ENCODE results near the gene KIAA0040.

Gene KIAA0040

DNA sequence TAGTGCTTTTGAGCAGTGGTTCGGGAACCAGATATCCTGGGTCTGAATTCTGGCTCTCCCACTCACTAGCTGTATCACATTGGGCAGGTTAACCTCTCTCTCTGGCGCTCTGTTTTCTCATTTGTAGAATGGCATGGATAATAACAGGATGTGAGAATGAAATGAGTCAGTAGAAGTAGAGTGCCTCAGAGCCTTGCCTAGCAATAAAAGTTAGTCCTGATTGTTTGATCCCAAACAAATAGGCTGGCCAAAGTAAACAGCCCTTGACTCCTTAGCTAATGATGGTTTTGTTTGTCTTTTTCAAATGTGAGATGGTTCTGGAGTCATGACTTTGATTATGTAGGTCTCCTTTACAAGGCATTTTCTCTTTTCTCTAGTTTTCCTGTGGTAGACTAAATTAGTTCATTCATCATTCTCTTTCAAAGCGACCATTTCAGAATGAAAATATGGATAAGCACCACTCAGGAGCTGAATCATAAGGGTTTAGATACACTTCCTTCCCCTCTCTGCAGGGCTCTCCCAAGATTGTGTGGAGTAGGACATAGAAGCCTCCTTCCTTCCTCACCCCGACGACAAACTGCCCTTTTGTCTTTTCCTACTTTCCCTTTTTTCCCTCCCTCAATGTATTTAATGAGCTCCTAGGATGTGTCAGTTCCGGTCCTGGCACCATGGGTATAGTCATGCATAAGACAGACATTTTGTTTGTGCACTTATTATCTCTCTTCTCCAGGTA lies 23.1 kb downstream of the KIAA0040 start:
- DNase-seq = no peak

DNA sequence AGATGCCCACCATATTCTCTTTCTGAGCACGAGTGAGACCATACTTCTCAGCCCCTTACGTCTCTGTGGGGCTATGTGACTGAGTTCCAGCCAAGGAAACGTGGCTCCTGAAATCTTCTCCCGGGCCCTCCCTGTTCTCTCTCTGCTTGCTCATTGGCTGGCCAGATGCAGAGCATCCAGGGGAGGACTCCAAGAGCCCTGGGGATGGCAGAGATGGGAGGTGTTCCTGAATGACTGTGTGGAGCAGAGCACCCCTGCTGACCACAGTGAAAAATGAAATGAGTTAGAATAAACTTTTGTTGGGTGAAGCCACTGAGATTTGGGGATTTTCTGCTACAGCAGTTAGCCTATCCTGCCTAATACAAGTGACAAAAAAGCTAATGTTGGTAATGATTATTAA lies 23.8 kb downstream of the KIAA0040 start:
- no peak for DNase-seq

DNA sequence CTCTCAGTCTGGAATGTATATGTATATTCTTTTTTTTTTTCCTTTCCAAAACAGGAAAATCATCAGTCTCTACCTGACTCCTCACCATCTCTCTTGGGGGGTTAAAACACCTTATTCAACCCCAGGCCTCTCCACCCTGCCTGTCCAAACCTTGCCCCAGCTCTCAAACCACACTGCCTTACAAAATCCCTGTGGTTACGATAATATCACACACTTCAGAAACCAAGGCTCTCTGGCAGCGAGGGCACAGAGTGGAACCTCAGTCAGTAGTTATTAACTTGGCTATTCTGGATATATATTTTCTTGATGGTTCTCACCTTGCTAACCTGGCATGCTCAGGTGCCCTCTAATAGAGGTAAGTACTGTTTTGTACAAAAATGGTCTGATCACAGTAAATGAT lies 24.7 kb downstream of the KIAA0040 start:
- no peak for DNase-seq

DNA sequence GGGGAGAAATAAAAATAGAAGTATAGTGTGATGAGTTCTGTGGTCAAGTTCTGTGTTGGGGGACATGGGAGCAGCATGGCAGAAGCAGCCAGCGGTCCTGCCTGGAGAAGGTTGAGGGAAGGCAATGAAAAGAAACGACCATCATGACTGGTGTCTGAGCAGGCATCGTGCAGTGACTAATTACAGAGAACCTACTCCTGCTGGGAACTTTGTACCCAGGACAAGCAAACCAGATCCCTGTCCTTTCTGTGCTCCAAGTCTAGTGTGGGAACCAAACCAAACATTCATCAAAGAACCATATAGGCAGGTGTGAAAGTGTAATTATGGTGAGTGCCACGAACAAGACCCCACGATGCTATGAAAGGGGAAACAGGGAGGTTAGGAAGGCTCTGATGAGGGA lies 25.8 kb downstream of the KIAA0040 start:
- DNase-seq = no peak

DNA sequence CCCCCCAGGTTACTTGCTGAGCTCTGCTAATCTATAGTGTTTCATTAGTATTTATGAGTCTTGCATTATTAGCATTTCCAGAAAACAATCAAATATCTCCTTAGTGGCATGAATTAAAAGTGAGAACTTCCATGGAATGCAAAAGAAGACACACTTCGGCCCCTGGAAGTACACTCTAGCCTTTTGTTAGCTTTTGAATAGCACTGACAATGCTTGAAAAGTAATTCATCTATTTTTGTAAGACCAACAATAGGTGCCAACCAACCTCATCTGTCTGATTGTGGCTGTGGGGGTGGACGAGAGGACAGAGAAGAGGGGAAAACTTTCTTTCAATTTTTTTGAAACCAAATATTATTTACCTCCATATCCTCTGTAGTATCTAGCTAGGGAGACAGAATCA lies 27.8 kb downstream of the KIAA0040 start:
- DNase-seq = no peak

DNA sequence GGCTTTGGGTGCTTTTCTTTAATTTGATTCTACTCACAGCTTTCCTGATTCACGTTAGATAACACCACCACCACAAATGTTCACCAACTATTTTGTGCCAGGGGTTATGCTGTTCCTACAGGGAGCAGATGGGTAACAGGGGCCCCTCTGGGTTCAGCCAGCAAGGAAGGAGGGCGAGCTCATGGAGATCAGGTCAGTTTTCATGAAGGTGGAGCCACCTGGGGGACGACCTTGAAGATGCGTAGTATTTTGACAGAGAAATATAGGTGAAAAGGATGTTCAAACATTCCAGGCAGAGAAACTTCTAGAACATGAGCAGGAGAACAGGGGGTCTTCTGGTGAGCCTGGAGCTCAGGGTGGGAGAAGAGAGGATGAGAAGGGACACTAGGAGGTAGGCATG lies 28.9 kb downstream of the KIAA0040 start:
- DNase-seq = no peak

DNA sequence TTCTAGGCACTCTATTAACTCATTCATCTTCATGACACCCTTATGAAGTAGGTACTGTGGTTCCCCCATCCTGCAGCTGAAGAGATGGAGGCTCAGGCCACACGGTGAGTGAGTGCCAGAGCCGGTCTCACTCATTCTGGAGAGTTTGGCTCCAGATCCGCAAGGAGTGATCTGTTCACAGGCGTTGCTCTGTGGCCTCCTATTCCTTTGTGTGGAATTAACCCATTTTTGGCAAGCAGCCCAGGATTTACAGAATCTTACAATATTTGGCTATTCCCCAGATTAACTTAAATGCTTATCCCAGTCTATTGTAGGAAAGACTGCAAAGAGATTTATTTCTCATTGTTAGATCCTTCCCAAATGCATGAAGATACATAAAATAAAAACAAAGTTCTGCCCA lies 29.6 kb downstream of the KIAA0040 start:
- DNase-seq = no peak

DNA sequence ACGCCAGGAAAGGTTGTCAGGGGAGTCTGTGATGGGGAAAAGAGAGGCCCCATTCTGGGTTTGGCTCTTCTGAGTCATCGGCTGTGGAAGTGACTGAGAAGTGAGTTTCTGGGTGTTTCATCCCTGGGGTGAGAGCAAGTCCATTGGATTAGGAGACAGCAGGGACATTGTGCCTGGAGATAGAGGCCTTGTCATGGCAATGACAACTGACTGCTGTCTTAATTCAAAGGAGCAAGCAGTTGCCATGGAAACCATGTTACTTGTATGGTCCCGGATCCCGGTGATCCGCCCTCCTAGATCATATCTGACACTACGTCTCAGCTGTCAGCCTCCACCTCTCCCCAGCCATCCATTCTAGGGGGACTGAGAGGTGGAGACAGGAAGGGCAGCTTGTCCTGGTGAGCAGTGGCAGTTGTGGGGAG lies 34.4 kb downstream of the KIAA0040 start:
- no peak for DNase-seq

DNA sequence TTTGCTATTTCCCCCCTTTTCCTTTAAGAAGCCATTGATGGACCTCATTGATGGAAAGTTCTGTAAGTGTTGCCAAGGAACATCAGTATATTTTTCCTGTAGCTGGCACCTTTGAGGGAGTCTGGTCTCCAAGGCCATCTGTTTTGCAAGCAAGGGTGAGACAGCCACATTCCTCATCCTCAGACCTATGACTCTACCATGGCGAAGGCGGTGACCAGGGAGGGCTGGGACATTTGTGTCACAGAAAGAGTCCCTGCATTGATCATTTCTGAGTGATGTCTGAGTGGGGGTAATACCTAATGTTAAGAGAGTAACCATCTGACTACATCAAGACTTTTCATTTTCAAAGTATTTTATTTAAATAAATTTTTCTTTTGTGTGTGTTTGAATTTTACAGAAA lies 35.4 kb downstream of the KIAA0040 start:
- no peak for DNase-seq

DNA sequence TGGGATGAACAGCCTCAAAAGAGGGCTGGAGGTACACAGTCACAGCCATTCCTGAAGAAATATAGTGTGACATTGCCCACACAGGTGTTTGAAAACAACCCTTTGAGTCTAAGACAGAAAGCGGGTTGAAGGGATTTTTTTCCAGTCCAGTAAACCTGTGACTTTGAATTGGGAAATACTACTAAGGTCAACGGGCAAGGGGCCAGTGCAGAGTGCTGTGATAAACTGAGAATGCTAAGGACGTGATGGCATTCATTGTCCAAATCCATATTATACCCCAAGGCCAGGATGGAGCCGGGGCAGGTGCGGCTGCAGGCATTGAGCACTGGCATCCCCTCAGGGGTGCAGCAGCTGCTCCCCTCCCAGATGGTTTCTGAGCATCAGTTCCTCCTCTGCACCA lies 36.6 kb downstream of the KIAA0040 start:
- no peak for DNase-seq

DNA sequence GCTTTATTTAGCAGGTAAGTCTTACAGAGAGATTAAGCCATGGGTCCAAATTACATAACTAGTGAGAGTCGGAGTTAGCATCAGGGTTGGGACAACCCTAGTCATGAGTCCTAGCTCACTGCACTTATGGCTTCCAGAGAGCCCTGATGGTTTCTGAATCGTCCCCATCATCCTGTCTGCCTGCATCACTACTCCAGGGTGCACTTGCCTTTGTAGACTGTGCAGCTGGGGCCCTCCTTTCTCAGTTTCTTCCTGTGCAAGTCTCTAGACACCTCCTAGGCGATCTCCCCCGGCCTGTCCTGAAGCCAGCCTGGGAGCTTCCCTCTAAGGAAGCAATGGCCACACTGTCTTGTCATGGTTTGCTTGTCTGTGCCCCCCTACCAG lies 37.1 kb downstream of the KIAA0040 start:
- no peak for DNase-seq

DNA sequence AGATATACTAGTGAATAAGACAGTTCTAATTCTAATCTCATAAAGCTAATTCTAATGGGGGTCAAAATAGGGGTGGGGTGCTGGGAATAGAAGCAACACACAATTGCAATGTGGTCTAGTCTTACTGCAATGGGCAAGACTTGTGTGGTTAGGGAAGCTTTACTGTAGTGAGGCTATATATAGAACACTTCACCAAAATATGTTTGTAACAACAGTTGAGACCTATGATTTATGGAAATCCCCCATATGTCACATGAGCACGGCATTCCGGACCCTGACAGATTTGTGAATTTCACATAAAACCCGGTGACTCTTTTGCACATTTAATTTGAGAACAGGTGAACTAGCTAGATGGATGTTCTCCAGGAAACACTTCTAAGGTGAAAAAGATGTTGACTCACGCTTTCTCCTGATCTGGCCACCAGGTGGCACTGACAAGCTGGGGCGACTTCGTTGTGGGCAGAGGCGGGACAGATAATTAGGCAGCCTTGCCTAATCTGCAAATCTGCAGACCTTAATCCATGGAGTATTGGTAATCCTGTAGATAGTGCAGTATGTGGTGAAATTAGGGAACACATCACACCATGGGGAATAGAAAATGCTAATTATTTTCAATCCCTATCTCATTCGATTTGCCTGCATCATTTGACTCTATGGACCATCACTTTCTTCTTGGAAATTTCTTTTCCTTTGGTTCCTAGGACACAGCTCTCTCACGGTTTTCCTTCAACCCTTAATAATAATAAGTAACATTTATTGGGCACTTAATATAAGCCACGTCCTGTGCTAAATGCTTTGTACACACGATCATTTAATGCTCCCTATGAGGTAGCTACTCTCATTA lies 37.7 kb downstream of the KIAA0040 start:
- DNase-seq = peak; percentile 77

DNA sequence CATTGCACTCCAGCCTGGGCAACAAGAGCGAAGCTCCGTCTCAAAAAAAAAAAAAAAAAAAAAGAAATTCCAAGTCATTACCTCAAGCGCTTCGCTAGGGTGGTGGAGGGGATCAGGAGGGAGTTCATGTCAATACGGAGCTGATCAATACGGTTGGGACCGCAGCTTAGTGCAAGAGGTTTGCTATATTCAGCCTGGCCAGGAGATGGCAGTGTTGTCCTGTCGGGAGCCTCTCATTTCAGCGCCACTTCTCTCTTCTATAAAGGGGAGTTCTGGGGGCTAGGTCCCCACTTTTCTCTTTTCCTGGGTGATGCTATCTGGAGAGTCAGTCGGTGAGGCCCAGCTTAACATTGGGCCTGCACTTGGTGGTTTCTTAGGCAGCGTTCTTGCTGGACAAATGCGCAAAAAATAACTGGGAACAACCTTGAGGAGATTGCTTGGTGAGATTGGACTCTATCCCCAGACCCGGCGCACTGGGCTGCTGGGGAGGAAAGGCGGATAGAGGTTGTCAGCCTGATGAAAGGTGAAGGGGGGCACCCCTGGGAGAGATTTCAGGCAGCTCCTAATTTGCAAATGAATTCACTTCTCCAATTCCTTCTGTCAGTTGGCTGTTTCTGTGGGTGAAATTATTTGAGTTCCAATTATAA lies 40.4 kb downstream of the KIAA0040 start:
- peak; percentile 71 for DNase-seq

DNA sequence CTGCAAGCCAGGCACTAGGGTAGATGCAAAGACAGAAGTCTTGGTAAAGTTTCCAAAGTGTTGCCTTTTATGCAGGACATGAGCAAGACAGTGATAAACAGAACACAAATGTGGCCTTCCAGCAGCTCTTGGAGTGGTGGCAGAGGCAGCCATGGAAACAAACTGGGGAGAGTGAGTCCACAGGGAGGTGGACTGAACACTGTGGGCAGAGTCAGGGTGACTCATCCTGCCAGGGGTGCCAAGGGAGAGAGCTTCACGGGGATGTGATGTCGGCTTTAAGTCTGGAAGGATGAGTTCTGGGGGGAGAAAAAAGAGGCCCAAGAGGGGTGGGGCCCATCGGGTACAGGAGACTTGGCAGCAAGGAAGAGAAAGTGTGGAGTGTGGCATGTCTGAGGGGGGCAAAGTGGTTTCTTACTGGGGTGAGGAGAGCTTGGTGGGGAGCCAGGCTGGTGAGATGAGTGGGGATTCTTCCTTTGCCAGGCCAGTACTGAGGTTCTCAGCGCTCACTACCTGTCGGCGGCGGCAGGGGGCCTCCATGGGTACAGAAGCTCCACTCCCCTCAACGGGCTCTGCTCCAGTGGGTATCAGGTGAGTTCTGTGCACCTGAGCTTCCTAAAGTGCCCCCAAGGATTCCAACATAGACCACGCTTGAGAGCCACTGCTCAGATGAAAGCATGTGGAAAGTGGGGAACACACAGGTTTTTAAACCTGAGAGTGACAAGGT lies 41.8 kb downstream of the KIAA0040 start:
- DNase-seq = no peak

DNA sequence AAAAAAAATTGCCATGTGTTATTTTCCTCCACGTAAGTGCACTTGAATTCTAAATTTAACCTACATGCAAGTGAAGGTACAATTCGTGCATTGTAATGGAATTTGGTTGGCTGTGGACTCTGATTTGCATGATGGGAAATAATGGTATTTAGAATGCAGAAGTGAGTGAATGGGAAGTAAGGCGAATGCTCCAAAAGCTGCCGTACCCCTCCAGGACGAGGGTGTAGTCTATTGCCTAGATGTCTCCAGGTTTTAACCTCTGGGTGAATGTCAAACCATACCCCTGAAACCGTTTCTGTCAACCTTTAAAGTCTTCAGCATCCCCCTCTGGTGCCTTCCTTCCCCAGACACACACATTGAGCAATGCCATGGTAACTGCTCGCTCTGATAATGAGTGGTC lies 44.5 kb downstream of the KIAA0040 start:
- DNase-seq = no peak

DNA sequence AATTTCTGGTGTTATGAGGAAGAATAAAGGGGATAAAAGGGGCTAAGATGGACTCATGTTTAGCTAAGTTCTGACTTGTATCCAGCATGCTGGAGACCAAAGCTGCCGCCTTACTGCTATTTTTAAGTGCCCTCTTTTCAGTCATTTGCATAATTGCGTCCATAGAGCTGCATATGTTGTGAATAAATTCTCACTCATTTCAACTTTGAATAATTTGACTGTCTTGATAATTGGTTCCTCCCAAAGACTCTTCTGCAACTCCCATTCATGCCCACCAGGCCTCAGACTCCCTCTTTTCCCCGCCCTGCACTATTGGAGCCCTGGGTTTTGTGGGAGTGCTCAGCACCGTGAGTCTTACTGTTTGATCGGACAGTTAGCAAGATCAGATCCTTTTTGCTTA lies 45.0 kb downstream of the KIAA0040 start:
- no peak for DNase-seq

DNA sequence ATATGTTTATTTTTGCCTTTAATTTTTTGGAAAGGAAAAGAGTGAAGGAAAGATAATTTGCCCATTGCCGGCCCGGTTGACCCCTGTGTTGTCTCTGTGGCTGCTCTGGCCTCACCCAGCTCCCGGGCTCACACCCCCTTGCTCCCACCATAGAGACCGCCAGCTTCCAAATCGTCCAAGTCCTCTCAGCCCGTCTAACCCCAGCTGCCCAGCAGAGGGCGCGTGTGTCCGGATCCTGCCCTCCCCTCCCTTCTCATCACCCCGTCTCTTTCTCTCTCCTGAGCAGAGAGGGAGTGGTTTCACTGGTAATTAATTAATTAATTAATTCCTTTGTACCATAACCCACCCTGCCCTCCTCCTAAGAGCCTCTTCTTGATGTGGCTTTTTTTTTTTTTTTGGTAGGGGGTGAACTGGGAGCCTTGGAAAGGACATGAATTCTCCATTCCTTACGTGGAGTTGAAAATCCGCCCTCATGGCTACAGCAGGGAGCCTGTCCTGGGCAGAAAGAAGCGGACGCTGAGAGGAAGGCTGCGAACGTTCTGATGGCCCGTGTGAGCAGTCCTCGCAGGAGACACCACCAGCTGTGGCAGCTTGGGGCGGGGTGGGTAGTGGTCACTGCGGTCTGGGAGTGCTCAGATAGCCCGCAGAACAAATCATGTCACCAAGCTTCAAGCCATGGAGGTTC lies 45.9 kb downstream of the KIAA0040 start:
- peak; percentile 76 for DNase-seq

DNA sequence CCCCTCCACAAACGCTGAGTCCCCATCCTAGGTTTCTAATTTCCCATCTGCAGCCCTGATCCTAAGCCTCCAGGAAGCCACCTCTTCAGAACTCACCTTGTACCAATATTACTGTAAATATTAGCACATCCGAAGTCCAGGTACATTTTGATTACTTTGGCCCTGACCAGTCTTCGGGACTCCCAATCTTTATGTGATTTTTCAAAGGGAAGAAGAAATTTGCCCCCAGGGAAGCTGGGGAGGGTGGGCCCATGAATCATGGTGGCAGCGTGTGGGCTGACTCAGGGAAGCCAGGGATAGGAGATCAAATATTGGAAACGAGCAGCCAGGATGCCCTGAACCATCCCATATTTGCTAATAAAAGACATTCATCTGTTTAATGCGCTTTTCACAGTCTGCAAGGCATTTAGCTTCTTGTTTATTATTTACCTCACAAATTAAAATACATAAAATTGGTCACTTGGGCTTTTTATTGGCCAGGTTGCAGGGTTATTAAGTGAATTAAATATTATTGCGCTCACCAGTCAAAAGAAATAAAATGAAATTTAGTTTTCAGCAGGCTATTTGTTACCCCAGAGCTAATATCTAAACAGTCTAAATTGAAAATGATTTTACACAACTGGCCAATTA lies 46.6 kb downstream of the KIAA0040 start:
- no peak for DNase-seq

DNA sequence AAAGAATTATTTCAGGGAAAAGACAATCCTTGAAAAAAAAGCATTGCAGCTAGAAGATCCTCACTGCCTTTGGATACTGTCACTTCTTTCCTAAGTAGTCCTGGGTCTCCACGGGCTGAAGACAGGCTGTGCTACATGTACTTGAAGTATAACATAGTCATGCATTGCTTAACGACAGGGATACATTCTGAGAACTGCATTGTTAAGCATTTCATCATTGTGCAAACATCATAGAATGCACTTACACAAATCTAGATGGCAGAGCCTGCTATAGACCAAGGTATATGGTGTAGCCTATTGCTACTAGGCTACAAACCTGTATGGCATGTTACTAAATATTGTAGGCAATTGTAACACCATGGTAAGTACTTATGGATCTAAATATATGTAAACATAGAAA lies 54.0 kb downstream of the KIAA0040 start:
- DNase-seq = no peak

DNA sequence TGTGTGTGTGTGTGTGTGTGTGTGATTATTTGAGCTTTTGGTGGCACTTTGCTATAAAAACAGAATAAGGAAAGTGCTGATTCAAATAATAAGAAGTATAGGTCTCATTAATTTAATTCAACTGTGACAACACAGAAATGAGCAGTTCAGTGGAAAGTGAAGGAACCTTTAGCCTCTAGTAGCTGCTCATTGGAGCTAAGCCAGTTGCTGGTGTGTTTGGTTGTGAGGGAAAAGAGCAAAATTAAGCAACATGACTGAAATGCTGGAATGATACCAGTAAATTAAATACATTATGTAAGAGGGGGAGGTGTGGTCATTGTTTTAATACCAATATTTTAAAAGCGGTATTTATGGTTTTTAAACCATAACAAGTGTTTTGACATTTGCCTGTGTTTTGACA lies 55.2 kb downstream of the KIAA0040 start:
- no peak for DNase-seq

DNA sequence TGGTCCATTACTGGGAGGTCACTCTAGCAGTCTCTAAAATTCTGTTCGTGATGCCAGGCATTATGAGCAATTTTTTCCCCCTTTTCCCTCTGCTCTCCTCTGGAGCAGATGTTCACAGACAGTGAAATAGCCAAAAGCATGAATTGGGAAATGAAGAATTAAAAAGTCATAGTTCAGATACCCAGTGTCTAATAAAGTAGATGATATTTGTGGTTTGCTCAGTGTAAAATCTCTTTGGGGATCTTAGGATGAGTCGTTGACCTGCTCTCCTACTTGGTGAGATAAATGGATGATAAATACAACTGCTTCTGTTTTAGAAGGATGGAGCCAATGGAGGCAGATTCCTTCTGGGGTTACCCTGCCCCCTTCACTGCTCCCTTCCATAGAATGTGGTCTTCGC lies 56.3 kb downstream of the KIAA0040 start:
- no peak for DNase-seq

DNA sequence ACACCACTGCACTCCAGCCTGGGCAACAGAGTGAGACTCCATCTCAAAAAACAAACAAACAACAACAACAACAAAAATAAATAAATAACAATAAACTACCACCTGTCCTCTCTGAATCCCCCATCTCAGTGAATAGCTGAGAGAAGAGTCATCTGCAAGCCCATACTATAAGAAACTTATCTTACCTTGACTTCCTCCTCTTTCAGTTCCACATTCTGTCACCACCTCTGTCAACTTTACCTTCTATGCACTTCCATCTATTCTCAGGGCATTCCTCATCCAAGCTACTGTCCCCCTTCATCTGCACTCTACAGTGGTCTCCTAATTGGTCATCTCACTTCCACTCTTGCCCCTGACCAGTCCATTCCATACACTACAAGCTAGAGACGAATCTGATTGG lies 58.1 kb downstream of the KIAA0040 start:
- no peak for DNase-seq
